Glomerular endothelial cell (primary cell): ENCODE data around the gene MAGEE1. TPM values are rescaled to one million over a fixed set of nuclear protein-coding genes. Genes with fewer than 3 reads are reported as not detected.

Experiments
- DNase-seq: peaks from one replicate; pipeline ENCODE4 v3.0.0-alpha.2; 2011; ENCODE audit warnings: low read depth, low spot score; ENCODE audit errors: extremely low read depth
- total RNA-seq: library from RNA; depleted of rRNA; stranded (reverse); fragments of >200 nt; gene quantifications from 2 replicates; pipeline ENCODE4 v1.2.3, GENCODE V29; 2015

MAGEE1 gene, protein sequence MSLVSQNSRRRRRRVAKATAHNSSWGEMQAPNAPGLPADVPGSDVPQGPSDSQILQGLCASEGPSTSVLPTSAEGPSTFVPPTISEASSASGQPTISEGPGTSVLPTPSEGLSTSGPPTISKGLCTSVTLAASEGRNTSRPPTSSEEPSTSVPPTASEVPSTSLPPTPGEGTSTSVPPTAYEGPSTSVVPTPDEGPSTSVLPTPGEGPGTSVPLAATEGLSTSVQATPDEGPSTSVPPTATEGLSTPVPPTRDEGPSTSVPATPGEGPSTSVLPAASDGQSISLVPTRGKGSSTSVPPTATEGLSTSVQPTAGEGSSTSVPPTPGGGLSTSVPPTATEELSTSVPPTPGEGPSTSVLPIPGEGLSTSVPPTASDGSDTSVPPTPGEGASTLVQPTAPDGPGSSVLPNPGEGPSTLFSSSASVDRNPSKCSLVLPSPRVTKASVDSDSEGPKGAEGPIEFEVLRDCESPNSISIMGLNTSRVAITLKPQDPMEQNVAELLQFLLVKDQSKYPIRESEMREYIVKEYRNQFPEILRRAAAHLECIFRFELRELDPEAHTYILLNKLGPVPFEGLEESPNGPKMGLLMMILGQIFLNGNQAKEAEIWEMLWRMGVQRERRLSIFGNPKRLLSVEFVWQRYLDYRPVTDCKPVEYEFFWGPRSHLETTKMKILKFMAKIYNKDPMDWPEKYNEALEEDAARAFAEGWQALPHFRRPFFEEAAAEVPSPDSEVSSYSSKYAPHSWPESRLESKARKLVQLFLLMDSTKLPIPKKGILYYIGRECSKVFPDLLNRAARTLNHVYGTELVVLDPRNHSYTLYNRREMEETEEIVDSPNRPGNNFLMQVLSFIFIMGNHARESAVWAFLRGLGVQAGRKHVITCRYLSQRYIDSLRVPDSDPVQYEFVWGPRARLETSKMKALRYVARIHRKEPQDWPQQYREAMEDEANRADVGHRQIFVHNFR
- 2.9 and 3.3 TPM in 2 replicates for total RNA-seq

DNA sequence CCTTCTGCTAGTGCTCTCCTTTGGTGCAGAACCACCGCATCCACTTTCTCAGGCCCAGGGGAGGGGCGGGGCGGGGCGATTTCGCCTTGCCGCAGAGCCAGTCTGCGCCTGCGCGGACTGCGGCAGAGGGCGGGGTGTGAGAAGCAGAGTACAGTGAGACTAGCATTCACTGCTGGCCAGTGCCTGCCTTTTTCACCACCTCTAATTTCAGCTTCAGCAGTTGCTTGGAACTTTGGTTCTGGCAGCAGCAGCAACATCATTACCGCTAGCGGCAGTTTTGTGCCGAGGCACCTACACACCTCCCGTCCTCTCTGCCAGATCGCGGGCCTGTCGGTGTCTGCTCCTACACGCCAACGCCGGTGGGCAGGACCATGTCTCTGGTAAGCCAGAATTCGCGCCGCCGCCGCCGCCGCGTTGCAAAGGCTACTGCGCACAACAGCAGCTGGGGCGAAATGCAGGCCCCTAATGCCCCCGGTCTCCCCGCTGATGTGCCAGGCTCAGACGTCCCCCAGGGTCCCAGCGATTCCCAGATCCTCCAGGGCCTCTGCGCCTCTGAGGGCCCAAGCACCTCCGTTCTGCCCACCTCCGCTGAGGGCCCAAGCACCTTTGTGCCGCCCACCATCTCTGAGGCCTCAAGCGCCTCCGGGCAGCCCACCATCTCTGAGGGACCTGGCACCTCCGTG lies at the start of gene MAGEE1:
Gene MAGEE1, plus strand, starts transcription at position 151 of the 683 bp plus-strand sequence. Its CDS starts 221 bp downstream, at position 372.
- no peak for DNase-seq

DNA sequence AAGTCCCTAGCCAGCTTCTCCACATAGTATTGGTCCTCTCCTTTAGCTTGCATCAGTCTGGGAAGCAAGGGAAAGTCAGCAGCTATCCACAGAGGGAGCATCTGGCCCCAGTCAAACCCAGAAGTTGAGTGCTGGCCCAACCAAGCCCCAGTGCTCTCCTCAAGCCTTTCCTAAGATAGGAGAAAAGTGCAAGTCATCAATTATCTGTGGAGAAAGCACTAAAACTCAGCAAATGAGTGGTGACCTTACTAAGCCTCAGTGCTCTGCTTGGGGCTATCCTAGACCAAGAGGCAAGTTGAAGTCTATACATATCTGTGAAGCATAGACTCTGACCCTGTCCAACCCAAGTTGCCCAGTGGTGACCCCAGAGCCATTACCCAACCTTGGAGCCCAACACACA lies 28.5 kb upstream of the MAGEE1 start:
- DNase-seq = no peak

DNA sequence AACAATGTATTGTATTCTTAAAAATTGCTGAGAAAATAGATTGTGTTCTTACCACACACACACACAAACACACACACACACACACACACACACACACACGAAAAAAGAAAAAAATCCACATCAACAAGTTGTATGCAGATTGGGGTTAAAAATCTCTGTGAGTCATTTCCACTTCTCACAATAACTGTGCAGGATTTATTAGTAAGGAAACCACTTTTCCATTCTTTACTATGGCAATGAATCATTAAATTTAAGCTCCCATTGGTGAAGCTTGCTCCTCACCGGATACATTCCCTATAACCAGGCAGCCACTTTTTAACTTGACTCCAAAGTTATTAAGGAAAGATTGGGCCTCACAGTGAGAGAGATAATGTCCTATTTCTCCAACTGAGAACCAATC lies 19.7 kb upstream of the MAGEE1 start:
- DNase-seq = no peak

DNA sequence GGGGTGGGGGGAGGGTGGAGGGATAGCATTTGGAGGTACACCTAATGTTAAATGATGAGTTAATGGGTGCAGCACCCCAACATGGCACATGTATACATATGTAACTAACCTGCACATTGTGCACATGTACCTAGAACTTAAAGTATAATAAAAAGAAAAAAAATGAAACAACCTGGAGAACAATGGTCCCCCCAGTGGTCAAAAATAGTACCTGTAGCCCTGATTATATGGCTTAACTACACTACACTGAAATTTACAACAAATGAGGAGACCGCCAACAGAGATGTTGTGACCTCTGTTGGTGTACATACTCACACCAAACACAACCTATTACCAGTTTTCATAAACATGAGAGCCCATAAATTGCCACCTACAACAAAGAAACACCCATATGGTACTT lies 7.3 kb upstream of the MAGEE1 start:
- DNase-seq = no peak

DNA sequence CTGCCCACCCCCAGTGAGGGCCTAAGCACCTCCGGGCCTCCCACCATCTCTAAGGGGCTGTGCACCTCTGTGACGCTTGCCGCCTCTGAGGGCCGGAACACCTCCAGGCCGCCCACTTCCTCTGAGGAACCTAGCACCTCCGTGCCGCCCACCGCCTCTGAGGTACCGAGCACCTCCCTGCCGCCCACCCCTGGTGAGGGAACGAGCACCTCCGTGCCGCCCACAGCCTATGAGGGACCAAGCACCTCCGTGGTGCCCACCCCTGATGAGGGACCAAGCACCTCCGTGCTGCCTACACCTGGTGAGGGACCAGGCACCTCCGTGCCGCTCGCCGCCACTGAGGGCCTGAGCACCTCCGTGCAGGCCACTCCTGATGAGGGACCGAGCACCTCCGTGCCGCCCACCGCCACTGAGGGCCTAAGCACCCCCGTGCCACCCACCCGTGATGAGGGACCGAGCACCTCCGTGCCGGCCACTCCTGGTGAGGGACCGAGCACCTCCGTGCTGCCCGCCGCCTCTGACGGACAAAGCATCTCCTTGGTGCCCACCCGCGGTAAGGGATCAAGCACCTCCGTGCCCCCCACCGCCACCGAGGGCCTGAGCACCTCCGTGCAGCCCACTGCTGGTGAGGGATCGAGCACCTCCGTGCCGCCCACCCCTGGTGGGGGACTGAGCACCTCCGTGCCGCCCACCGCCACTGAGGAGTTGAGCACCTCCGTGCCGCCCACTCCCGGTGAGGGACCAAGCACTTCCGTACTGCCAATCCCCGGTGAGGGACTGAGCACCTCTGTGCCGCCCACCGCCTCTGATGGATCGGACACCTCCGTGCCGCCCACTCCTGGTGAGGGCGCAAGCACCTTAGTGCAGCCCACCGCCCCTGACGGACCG lies 977 bp downstream of the MAGEE1 start:
- no peak for DNase-seq

DNA sequence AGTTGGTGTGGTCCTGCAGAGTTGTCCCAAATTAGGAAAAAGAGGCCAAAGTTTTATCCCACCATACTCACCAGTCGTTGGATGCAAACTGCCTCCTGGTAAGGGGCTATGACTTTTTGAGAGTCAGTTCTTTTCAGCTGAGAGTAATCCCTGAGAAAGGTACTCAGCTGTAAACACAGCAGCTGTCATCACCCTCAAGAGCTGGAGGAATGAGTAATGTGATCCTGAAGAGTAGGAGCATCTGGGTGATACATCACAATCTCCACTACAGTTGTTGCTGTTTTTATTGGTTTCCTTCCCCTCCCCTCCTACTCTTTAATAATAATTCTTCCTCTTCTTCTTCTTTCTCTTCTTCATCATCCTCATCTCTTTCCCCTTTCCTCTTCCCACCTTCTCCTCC lies 5.7 kb downstream of the MAGEE1 start:
- DNase-seq = no peak

DNA sequence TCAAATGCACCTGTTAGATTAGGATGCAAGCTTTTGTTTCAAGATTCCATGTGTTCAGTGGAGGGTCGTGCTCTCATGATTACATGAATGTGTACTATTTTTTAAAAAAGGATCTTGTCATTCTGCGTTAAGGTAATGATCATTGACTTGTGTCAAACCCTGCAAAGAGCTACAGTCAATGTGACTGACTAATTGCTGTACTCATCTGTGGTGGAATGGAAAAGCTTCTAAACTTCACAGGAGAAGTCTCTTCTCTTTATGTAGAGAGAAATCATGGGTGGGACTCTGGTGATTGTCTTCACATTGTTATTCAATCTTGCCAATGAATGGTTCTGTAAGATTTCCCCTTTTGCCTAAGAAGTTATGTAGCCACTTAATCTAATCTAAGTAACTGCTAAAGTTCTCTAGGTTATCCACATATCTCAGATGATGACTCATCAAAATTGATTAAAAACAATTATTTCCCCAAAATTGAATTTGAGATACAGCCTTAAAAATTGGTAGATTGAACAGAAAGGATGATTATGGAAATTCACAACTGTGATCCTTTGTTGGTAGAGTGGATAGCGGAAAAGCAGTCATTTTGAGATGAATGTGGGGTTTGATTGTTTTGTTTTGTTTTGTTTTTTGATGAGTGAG lies 6.7 kb downstream of the MAGEE1 start:
- no peak for DNase-seq

DNA sequence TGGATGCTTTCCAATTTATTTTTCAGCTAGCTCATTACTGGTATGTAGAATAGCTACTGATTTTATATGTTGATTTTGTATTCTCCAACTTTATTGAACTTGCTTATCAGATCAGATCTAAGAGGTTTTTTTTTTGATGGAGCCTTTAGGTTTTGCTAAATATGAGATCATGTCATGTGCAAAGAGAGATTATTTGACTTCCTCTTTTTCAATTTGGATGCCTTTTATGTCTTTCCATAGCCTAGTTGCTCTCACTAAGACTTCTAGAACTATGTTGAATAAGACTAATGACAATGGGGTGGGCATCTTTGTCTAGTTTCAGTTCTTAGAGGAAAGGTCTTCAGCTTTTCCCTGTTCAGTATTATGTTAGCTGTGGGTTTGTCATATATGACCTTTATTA lies 11.7 kb downstream of the MAGEE1 start:
- no peak for DNase-seq

DNA sequence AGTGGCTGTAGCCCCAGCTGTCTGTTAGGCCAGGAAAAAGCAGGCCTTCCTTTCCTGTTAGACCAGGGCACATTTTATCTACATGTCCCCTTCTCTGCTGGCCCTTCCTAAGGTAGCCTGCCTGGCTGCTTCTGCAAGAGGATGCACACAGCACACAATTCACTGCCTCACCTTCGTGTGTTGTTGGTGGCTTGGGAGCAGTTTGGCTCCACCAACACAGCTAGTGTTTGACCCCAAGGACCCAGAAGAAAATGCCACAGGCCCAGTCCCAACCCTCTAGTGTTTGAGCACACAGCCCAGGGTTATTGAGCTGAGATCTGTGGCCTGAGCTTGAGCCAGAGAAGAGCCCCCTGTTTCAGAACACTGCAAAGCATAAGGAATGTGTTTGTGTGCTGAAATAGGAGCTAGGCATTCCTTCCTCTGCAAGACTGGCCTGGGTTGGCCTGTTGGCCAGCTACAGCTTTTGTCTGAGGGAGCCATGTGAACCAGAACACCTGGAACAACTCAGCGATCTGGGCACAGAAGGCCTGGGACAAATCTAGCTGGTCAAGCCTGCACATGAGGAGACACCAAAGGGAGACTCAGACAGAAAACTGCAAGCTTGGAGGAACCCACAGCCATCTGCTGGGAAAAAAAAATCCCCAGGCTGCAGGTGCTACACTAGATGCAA lies 26.4 kb downstream of the MAGEE1 start:
- DNase-seq = no peak

DNA sequence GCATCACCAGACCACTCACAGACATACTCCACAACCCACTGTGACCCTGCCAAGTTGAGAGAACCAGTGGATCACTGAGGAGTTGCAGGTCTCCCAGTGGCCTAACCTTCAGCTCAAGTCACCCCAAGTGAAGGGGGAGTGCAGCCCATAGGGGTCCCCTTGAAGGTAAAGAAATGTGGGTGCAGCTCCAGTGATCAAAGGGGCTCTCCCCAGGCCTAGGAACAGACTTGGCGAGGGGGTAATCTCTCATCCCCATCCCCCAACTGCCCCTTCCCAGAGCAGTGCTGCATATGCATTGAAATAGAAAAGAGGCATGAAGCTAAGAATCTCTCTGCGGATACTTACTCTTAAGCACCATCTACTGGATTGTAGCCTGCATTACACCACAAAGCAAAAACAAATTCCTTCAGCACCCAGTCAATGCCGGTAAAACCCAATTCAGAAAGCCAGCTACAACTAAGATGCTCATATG lies 27.0 kb downstream of the MAGEE1 start:
- DNase-seq = no peak

DNA sequence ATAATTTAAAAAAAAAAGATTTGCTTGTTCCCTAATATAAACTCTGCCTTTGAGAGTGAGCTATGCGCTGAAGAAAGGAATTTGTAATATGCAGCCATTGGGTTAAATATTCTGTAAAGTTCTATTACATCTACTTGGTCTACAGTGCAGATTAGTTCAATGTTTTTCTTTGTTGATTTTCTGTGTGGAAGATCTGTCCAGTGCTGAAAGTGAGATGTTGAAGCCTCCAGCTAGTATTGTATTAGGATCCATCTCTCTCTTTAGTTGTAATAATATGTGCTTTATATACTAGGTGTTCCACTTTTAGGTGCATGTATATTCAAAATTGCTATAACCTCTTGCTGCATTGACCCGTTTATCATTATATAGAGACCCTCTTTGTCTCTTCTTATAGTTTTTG lies 49.8 kb downstream of the MAGEE1 start:
- no peak for DNase-seq
